GM20000 (cell line): Measurements from ENCODE around the gene CFAP45.

Experiments used
- DNase-seq: peaks from one replicate; pipeline ENCODE4 v3.0.0; 2012; ENCODE audit warnings: low spot score
- CTCF ChIP-seq: IDR thresholded peaks from 2 replicates; pipeline ENCODE4 v1.5.1; 2012; ENCODE audit warnings: mild to moderate bottlenecking, control low read depth; ENCODE audit errors: extremely low read depth, missing control alignments

Gene CFAP45

DNA sequence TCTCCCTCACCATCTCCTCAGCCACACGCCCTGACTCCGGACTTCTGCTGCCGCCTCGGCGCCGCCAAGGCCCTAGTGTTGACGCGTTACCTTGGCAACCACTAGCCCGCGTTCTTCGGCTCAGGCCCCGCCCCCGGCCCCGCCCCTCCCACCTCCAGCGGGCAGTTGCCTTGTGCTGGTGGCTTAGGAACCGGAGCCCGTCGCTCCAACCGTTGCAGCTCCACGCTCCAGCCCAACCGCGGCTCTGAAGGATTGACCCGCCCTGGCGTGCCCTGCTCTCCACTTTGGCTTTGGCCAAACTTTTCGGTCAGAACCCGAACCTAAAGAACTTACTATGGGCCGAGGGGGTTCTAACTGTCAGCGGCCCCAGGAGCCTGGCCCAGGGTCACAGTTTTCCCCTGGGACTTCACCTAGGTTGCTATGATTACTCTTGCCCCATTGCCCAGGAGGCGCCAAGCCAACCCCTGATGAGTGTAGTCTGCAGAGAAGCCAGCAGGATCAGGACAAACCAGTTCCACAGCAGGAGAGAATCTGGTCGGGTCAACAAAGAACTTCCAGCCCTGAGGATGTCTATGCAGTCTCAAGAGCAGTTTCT lies at the start of gene CFAP45:
Gene CFAP45, minus strand, starts transcription at position 80 of the 595 bp plus-strand sequence. Its CDS starts 67 bp downstream, at position 13.
- no peak for TF ChIP-seq CTCF
- peak; percentile 51 for DNase-seq

- DNase-seq, result no peak
- TF ChIP-seq CTCF, result no peak
These were observed 49.2 kb upstream of the CFAP45 start for GRCh38 chr1:159949123-159949522.

GRCh38 chr1:159947942-159948341 lies 48.0 kb upstream of the CFAP45 start:
- TF ChIP-seq CTCF, result no peak
- DNase-seq, result no peak

DNA sequence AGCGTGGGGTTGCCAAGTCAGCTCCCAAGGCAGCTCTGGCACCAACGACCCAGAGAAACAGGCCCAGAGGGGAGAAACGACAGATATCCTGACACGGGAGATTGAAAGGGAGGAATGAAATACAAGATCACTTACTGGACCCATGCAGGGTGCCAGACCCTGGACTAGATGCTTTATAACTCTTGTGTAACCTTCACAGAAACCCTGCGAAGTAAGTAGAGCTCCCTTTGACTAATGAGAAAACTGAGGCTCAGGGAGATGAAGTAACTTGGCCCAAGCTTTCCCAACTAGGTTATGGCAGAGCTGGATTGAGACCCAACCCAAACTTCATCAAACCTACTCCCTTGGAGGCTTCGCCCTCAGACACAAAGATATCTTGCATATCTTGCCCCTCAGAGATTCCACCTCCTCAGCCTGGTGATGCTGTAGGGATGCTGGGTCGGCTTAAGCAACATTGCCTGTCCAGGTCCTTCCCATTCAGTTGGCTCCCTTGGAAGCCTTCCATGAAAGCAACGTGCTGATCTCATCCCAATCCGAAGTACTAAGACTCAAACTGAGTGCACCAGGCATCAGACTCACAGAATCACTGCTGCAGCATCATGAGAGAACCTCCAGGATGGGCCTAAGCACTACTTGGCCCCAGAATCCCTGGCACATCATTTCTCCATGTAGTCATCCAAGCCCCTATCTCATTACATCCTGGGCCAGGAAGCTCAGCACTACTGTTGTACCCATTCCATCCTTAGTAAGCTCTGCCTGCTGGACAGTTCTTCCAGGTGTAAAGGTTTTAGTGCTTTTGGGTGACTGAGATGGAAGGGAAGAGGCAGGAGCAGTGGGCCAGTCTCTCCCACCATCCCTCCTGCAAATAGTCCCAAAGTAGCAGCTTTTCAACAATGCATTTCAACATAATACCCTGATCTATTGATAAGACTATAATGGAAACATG lies 46.5 kb upstream of the CFAP45 start:
- peak; percentile 3 for DNase-seq
- no peak for TF ChIP-seq CTCF

DNA sequence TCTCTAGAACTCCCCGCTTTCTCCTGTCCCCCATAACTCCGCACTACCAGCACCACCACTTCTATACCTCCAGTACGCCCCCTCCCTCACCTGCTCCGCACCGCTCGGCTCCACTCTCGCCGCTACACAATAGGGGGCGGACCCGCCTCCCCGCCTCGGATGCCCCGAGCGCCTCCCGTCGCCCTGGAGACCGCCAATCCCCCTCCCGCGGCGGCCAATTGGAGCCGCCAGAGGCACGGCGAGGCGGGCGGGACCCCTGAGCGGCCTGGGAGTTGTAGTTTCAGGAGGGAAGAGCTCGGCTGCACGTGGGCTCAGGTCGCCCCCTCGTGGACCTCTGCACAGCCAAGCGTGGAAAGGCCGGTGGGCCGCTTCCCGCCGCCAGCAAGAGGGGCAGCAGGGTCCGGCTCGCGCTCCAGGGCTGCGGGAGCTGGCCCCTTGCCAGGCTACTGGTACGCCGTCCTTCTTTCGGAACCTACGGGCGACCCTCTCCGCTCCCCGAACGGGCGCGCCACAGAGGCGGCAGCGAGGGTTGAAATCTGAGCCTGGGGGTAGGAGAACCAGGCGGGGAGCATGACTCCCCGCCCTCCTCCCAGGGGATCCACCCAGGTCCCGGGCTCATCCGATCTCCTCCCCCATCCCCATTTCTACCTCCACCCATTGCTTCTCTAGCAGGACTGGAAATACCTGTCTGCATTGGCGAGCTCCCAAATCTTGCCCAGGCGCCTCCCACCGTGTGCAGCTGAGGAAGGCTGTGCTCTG lies 45.7 kb upstream of the CFAP45 start, which contains the start of gene IGSF9:
Gene IGSF9, minus strand, starts transcription at position 131 of the 759 bp plus-strand sequence. CDS start 2,159 bp downstream, outside the sequence.
- no peak for TF ChIP-seq CTCF
- peak; percentile 66 for DNase-seq

- TF ChIP-seq CTCF, result no peak
- DNase-seq, result peak; percentile 5
These were observed 44.9 kb upstream of the CFAP45 start for GRCh38 chr1:159944623-159945455.
